ENCODE measurements around the gene DOC2B.
"Not testable (repeated sequence)": the region's sequence is repeated elsewhere in the genome, so short reads cannot be mapped to it uniquely, and the experiment has no call there.

The DOC2B gene

DNA sequence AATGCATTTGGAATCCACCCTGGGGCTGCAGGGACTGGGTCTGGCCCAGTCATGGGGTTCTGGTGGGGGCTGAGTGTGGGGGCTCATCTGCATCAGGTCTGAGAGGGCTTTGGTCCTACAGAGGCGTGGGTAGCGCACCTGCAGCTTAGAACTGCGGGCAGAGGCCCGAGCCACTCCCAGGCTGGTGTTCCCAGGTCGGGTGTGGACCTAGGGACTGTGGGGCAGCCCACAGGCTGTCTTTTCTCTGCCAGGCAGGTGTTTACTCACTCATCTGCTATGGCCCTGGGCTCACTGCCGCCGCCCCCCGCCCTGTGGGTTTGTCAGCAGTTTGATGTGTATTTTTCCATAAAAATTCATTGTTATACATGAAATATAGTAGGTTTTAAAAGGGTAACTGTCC, 27.0 kb upstream of the DOC2B start:
- Histone ChIP-seq H3K27me3 (replicated peaks in 2 of 5; ENCODE audit: control insufficient read depth in 4 of 5, insufficient read depth in 5 of 5, low read length in 4 of 5) (peaks cover 0 to 7% (median 0%) of the 10 kb centered on the region in 5 experiments), H3K27ac (ENCODE audit: insufficient read depth in 1 of 2, low read depth in 1 of 2, low read length in 2 of 2, poor library complexity in 1 of 2, severe bottlenecking in 2 of 2) (no peak overlapping the region), H3K4me3 (ENCODE audit: control insufficient read depth in 1 of 7, extremely low read depth in 1 of 7, insufficient read depth in 4 of 7, low read depth in 2 of 7, low read length in 6 of 7) (no peak overlapping the region), H3K36me3 (ENCODE audit: control insufficient read depth in 4 of 4, insufficient read depth in 4 of 4, low read length in 3 of 4) (peaks cover 0 to 2% (median 0%) of the 10 kb centered on the region in 4 experiments), H3K4me1 (ENCODE audit: control extremely low read depth in 1 of 4, control insufficient read depth in 4 of 4, insufficient read depth in 4 of 4, low read length in 3 of 4) (peaks cover 0 to 2% (median 0%) of the 10 kb centered on the region in 4 experiments), H3K9me3 (ENCODE audit: control extremely low read depth in 1 of 5, control insufficient read depth in 4 of 5, insufficient read depth in 2 of 5, low read depth in 1 of 5, low read length in 4 of 5) (peaks cover 0 to 4% (median 0%) of the 10 kb centered on the region in 5 experiments)
- DNase-seq = no peak
- 94% methylated on average over 5 of the region's 8 CpGs for WGBS (ENCODE audit: insufficient coverage)
- CTCF ChIA-PET = interaction anchor here (1.5 kb wide), 1 partner anchor 11 kb away, joined by 4 read pairs; no protein-coding TSS in a partner anchor
- POLR2A ChIA-PET = no interaction called here

DNA sequence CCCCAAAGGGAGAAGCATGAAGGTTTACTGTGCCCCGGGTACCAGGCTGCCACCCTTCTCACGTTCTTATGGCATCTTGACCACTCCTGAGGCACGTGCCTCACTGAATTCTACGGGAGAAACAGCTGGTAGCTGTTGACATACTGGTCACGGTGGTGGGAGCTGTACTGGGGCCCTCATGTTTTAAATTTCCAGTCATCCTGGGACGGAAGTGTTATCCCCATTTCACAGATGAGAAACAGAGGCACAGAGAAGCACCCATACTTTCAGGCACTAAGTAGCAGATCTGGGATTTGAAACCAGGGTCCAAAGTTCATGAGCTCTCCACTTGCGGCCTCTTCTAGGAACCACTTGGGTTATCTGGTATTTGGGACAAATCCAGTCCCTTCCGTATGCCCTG, 26.3 kb upstream of the DOC2B start:
- Histone ChIP-seq H3K4me1 (ENCODE audit: control extremely low read depth in 1 of 4, control insufficient read depth in 4 of 4, insufficient read depth in 4 of 4, low read length in 3 of 4) (peaks cover 0 to 2% (median 0%) of the 10 kb centered on the region in 4 experiments), H3K4me3 (ENCODE audit: control insufficient read depth in 1 of 7, extremely low read depth in 1 of 7, insufficient read depth in 4 of 7, low read depth in 2 of 7, low read length in 6 of 7) (no peak overlapping the region), H3K27ac (ENCODE audit: insufficient read depth in 1 of 2, low read depth in 1 of 2, low read length in 2 of 2, poor library complexity in 1 of 2, severe bottlenecking in 2 of 2) (no peak overlapping the region), H3K27me3 (replicated peaks in 2 of 5; ENCODE audit: control insufficient read depth in 4 of 5, insufficient read depth in 5 of 5, low read length in 4 of 5) (peaks cover 0 to 7% (median 0%) of the 10 kb centered on the region in 5 experiments), H3K36me3 (ENCODE audit: control insufficient read depth in 4 of 4, insufficient read depth in 4 of 4, low read length in 3 of 4) (peaks cover 0 to 2% (median 0%) of the 10 kb centered on the region in 4 experiments), H3K9me3 (ENCODE audit: control extremely low read depth in 1 of 5, control insufficient read depth in 4 of 5, insufficient read depth in 2 of 5, low read depth in 1 of 5, low read length in 4 of 5) (peaks cover 0 to 4% (median 0%) of the 10 kb centered on the region in 5 experiments)
- no peak for DNase-seq
- POLR2A ChIA-PET = no interaction called here
- WGBS (ENCODE audit: insufficient coverage) = 95% methylated on average over 8 of the region's 8 CpGs
- CTCF ChIA-PET = interaction anchor here (1.5 kb wide), 1 partner anchor 10 kb away, joined by 4 read pairs; no protein-coding TSS in a partner anchor

DNA sequence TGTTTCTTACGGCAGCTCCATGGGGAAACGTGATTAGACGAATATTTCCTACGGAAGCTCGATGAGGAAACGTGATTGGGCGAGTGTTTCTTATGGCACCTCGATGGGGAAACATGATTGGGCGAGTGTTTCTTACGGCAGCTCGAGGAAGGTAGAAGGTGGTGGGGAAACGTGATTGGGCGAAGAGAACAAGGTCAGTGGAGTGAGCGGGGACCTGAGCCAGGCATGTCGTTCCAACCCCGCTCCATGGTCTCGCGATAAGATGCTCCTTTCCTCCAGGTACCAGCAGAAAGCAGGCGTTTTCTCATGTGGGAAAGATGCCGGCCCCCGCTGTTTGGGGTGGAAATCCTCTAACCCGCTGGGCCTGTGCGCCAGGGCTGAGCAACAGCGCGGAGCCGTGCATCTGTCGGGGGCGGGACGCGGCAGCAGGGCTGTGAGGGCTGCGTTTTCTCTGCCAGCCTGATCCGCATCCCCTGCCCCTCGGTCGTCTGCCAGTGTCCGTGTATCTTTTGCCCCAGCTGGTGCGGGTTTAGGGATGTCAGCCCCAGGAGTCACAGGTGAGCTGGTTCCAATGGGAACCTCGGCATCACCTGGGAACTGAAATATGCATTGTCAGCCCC, 25.6 kb upstream of the DOC2B start:
- POLR2A ChIA-PET = no interaction called here
- Histone ChIP-seq H3K27ac (ENCODE audit: insufficient read depth in 1 of 2, low read depth in 1 of 2, low read length in 2 of 2, poor library complexity in 1 of 2, severe bottlenecking in 2 of 2) (no peak overlapping the region), H3K4me1 (ENCODE audit: control extremely low read depth in 1 of 4, control insufficient read depth in 4 of 4, insufficient read depth in 4 of 4, low read length in 3 of 4) (peaks cover 0 to 2% (median 0%) of the 10 kb centered on the region in 4 experiments), H3K36me3 (ENCODE audit: control insufficient read depth in 4 of 4, insufficient read depth in 4 of 4, low read length in 3 of 4) (peaks cover 0 to under 1% (median 0%) of the 10 kb centered on the region in 4 experiments), H3K27me3 (replicated peaks in 2 of 5; ENCODE audit: control insufficient read depth in 4 of 5, insufficient read depth in 5 of 5, low read length in 4 of 5) (peaks cover 0 to 3% (median 0%) of the 10 kb centered on the region in 5 experiments), H3K4me3 (ENCODE audit: control insufficient read depth in 1 of 7, extremely low read depth in 1 of 7, insufficient read depth in 4 of 7, low read depth in 2 of 7, low read length in 6 of 7) (no peak overlapping the region), H3K9me3 (ENCODE audit: control extremely low read depth in 1 of 5, control insufficient read depth in 4 of 5, insufficient read depth in 2 of 5, low read depth in 1 of 5, low read length in 4 of 5) (peaks cover 0 to 4% (median 0%) of the 10 kb centered on the region in 5 experiments)
- WGBS (ENCODE audit: insufficient coverage) = 97% methylated on average over 37 of the region's 37 CpGs
- no peak for DNase-seq
- CTCF ChIA-PET = interaction anchor here (0.7 kb wide), 1 partner anchor 147 kb away, joined by 3 read pairs; no protein-coding TSS in a partner anchor

DNA sequence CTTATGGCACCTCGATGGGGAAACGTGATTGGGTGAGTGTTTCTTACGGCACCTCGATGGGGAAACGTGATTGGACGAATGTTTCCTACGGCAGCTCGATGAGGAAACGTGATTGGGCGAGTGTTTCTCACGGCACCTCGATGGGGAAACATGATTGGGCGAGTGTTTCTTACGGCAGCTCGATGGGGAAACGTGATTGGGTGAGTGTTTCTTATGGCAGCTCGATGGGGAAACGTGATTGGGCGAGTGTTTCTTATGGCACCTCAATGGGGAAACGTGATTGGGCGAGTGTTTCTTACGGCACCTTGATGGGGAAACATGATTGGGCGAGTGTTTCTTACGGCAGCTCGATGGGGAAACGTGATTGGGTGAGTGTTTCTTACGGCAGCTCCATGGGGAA, 25.0 kb upstream of the DOC2B start:
- H3K27ac ChIP-seq (ENCODE audit: insufficient read depth in 1 of 2, low read depth in 1 of 2, low read length in 2 of 2, poor library complexity in 1 of 2, severe bottlenecking in 2 of 2); POLR2A ChIA-PET; H3K27me3 ChIP-seq (replicated peaks in 2 of 5; ENCODE audit: control insufficient read depth in 4 of 5, insufficient read depth in 5 of 5, low read length in 4 of 5); H3K4me1 ChIP-seq (ENCODE audit: control extremely low read depth in 1 of 4, control insufficient read depth in 4 of 4, insufficient read depth in 4 of 4, low read length in 3 of 4); DNase-seq; H3K9me3 ChIP-seq (ENCODE audit: control extremely low read depth in 1 of 5, control insufficient read depth in 4 of 5, insufficient read depth in 2 of 5, low read depth in 1 of 5, low read length in 4 of 5); H3K36me3 ChIP-seq (ENCODE audit: control insufficient read depth in 4 of 4, insufficient read depth in 4 of 4, low read length in 3 of 4); H3K4me3 ChIP-seq (ENCODE audit: control insufficient read depth in 1 of 7, extremely low read depth in 1 of 7, insufficient read depth in 4 of 7, low read depth in 2 of 7, low read length in 6 of 7): not testable (repeated sequence)
- 96% methylated on average over 27 of the region's 27 CpGs for WGBS (ENCODE audit: insufficient coverage)
- CTCF ChIA-PET = interaction anchor here (0.7 kb wide), 1 partner anchor 147 kb away, joined by 3 read pairs; no protein-coding TSS in a partner anchor

DNA sequence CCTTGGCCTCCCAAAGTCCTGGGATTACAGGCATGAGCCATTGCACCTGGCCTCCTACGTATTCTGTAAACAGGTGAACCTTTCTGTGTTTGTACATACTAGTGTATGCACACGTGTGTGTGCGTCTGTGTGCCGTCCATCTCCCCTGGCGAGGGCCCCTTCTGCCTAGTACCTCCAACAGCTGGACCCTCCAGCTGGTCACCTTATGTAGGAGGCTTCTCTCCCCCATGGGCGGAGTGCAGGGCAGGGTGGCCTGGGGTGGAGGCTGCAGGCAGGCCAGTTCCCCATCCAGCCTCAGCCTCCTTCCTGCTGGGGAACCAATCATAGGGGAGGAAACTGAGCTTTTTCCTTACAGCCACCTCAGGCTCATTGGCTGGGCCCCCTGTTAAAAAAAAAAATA, 24.4 kb upstream of the DOC2B start:
- POLR2A ChIA-PET = no interaction called here
- no peak overlapping the region for H3K27ac ChIP-seq (ENCODE audit: insufficient read depth in 1 of 2, low read depth in 1 of 2, low read length in 2 of 2, poor library complexity in 1 of 2, severe bottlenecking in 2 of 2)
- H3K4me1 ChIP-seq (ENCODE audit: control extremely low read depth in 1 of 4, control insufficient read depth in 4 of 4, insufficient read depth in 4 of 4, low read length in 3 of 4) = peaks cover 0 to 2% (median 0%) of the 10 kb centered on the region in 4 experiments
- CTCF ChIA-PET = no interaction called here
- peaks cover 0 to 4% (median 0%) of the 10 kb centered on the region in 5 experiments for H3K9me3 ChIP-seq (ENCODE audit: control extremely low read depth in 1 of 5, control insufficient read depth in 4 of 5, insufficient read depth in 2 of 5, low read depth in 1 of 5, low read length in 4 of 5)
- H3K36me3 ChIP-seq (ENCODE audit: control insufficient read depth in 4 of 4, insufficient read depth in 4 of 4, low read length in 3 of 4) = no peaks in the 10 kb centered on the region
- H3K27me3 ChIP-seq (replicated peaks in 2 of 5; ENCODE audit: control insufficient read depth in 4 of 5, insufficient read depth in 5 of 5, low read length in 4 of 5) = peaks cover 0 to 3% (median 0%) of the 10 kb centered on the region in 5 experiments
- H3K4me3 ChIP-seq (ENCODE audit: control insufficient read depth in 1 of 7, extremely low read depth in 1 of 7, insufficient read depth in 4 of 7, low read depth in 2 of 7, low read length in 6 of 7) = no peak overlapping the region
- DNase-seq = no peak
- 95% methylated on average over 6 of the region's 6 CpGs for WGBS (ENCODE audit: insufficient coverage)

DNA sequence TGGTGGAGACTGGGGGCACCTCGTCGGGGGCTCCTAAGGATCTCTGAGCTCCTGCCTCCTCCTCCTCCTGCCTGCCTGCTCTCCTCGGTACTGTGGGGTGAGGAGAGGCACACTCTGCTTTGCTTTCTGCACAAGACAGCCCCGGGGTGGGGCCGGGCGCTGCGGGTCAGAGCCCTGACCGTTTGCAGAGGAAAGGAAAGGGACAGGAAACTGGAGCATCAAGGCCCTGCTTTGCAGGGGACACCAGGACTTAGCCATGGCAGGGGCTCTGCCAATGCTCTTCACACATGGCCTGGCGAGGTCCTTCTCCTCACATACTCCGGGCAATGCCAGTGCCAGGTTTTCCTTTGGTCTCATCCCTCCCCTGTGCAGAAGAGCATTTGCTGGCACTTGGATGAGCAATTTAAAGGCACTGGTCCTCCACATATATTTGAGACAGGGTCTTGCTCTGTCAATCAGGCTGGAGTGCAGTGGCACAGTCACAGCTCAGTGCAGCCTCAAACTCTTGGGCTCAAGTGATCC, 23.8 kb upstream of the DOC2B start:
- WGBS (ENCODE audit: insufficient coverage) = 73% methylated on average over 9 of the region's 10 CpGs
- CTCF ChIA-PET = no interaction called here
- Histone ChIP-seq H3K4me1 (ENCODE audit: control extremely low read depth in 1 of 4, control insufficient read depth in 4 of 4, insufficient read depth in 4 of 4, low read length in 3 of 4) (peaks cover 0 to 2% (median 0%) of the 10 kb centered on the region in 4 experiments), H3K27ac (ENCODE audit: insufficient read depth in 1 of 2, low read depth in 1 of 2, low read length in 2 of 2, poor library complexity in 1 of 2, severe bottlenecking in 2 of 2) (no peak overlapping the region), H3K4me3 (ENCODE audit: control insufficient read depth in 1 of 7, extremely low read depth in 1 of 7, insufficient read depth in 4 of 7, low read depth in 2 of 7, low read length in 6 of 7) (no peak overlapping the region), H3K27me3 (replicated peaks in 2 of 5; ENCODE audit: control insufficient read depth in 4 of 5, insufficient read depth in 5 of 5, low read length in 4 of 5) (peaks cover 0 to 3% (median 0%) of the 10 kb centered on the region in 5 experiments), H3K36me3 (ENCODE audit: control insufficient read depth in 4 of 4, insufficient read depth in 4 of 4, low read length in 3 of 4) (no peaks in the 10 kb centered on the region), H3K9me3 (ENCODE audit: control extremely low read depth in 1 of 5, control insufficient read depth in 4 of 5, insufficient read depth in 2 of 5, low read depth in 1 of 5, low read length in 4 of 5) (peaks cover 0 to 4% (median 0%) of the 10 kb centered on the region in 5 experiments)
- POLR2A ChIA-PET = no interaction called here
- DNase-seq = no peak

DNA sequence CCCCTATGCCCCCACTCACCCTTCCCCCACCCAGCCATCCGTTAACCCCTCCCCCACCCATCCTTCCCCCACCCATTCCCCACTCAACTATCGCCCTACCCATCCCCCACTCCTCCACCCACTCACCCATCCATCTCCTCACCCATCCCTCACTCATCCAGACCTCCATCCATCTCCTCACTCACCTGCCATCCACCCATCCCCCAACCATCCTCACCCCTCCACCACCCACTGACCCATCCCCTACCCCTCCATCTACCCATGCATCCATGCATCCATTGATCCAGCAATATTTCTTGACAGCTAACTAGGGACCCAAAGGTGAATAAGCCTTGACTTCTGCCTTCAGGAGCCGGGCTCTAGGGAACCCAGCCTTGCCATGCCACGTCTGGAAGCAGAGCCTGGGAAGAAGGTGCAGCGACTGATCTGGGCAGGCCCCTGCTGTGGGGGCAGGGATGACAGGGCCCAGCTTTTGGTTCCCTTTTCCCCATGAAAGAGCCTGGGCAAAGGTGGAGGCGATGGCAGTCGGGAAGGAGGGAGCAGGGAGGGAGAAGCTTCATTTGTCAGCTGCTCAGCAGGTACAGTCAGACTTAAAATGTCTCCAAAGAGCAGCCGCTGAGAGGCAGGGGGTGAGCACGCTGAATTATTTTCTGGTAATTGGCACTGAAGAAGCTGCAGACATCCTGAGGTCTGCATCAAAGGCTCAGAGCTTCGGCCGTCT, 23.1 kb upstream of the DOC2B start:
- no peak for DNase-seq
- Histone ChIP-seq H3K27ac (ENCODE audit: insufficient read depth in 1 of 2, low read depth in 1 of 2, low read length in 2 of 2, poor library complexity in 1 of 2, severe bottlenecking in 2 of 2) (no peak overlapping the region), H3K36me3 (ENCODE audit: control insufficient read depth in 4 of 4, insufficient read depth in 4 of 4, low read length in 3 of 4) (no peaks in the 10 kb centered on the region), H3K4me3 (ENCODE audit: control insufficient read depth in 1 of 7, extremely low read depth in 1 of 7, insufficient read depth in 4 of 7, low read depth in 2 of 7, low read length in 6 of 7) (no peak overlapping the region), H3K27me3 (replicated peaks in 2 of 5; ENCODE audit: control insufficient read depth in 4 of 5, insufficient read depth in 5 of 5, low read length in 4 of 5) (peaks cover 0 to 3% (median 0%) of the 10 kb centered on the region in 5 experiments), H3K4me1 (ENCODE audit: control extremely low read depth in 1 of 4, control insufficient read depth in 4 of 4, insufficient read depth in 4 of 4, low read length in 3 of 4) (peaks cover 0 to 3% (median 0%) of the 10 kb centered on the region in 4 experiments), H3K9me3 (ENCODE audit: control extremely low read depth in 1 of 5, control insufficient read depth in 4 of 5, insufficient read depth in 2 of 5, low read depth in 1 of 5, low read length in 4 of 5) (peaks cover 0 to 4% (median 0%) of the 10 kb centered on the region in 5 experiments)
- WGBS (ENCODE audit: insufficient coverage) = 69% methylated on average over 10 of the region's 11 CpGs
- ChIA-PET POLR2A (no interaction called here), CTCF (no interaction called here)
